ENCODE measurements around the gene RYK. TPM values are rescaled to one million over a fixed set of nuclear protein-coding genes. Genes with fewer than 3 reads are reported as not detected.

The RYK gene
- total RNA-seq, 4 donors from 2014 or later = 78.2 to 120 (median 96.5) TPM

GRCh38 chr3:134150476-134150875, 100.2 kb downstream of the RYK start:
- no peak for TF ChIP-seq CTCF (IDR thresholded peaks at IDR 0.05)
- no peak for TF ChIP-seq POLR2A (IDR thresholded peaks at IDR 0.05; ENCODE audit: low read depth)
- TF ChIP-seq EP300 (IDR thresholded peaks at IDR 0.05) = no peak
- TF ChIP-seq POLR2AphosphoS5 (IDR thresholded peaks at IDR 0.05) = peak in 1 of 2 donors; percentile 9
- H3K27ac ChIP-seq (replicated peaks in 1 of 4) = peak overlapping the region in 1 of 4 donors; percentile 5
- intact Hi-C loops (cut with DNase I) = no loop called here
- H3K4me1 ChIP-seq = peaks cover 7 to 21% (median 18%) of the 10 kb centered on the region in 4 donors
- H3K9me3 ChIP-seq = no peaks in the 10 kb centered on the region
- H3K4me3 ChIP-seq = no peak overlapping the region
- H3K36me3 ChIP-seq = peaks cover 6 to 36% (median 21%) of the 10 kb centered on the region in 4 donors
- DNase-seq (ENCODE audit: extremely low spot score) = no peak
- 75% methylated on average over 2 of the region's 2 CpGs for WGBS
- no peaks in the 10 kb centered on the region for H3K27me3 ChIP-seq

- no peak for TF ChIP-seq POLR2A (IDR thresholded peaks at IDR 0.05; ENCODE audit: low read depth)
- no peak for TF ChIP-seq CTCF (IDR thresholded peaks at IDR 0.05)
- no peak for TF ChIP-seq EP300 (IDR thresholded peaks at IDR 0.05)
- TF ChIP-seq POLR2AphosphoS5 (IDR thresholded peaks at IDR 0.05) = no peak
- peaks cover 0 to 24% (median 12%) of the 10 kb centered on the region in 4 donors for H3K36me3 ChIP-seq
- 46% methylated on average over 2 of the region's 2 CpGs for WGBS
- no peak for DNase-seq (ENCODE audit: extremely low spot score)
- H3K9me3 ChIP-seq = no peaks in the 10 kb centered on the region
- no peak overlapping the region for H3K27ac ChIP-seq (replicated peaks in 1 of 4)
- H3K4me1 ChIP-seq = peaks cover 7 to 24% (median 20%) of the 10 kb centered on the region in 4 donors
- H3K27me3 ChIP-seq = no peaks in the 10 kb centered on the region
- H3K4me3 ChIP-seq = no peak overlapping the region
- intact Hi-C loops (cut with DNase I) = no loop called here
Measured at GRCh38 chr3:134149286-134149685, 101.4 kb downstream of the RYK start.

GRCh38 chr3:134148534-134148933, 102.1 kb downstream of the RYK start:
- WGBS = 98% methylated on average over 3 of the region's 3 CpGs
- no peak for DNase-seq (ENCODE audit: extremely low spot score)
- Histone ChIP-seq H3K4me3 (no peak overlapping the region), H3K27me3 (no peaks in the 10 kb centered on the region), H3K4me1 (peaks cover 7 to 24% (median 20%) of the 10 kb centered on the region in 4 donors), H3K36me3 (peaks cover 0 to 16% (median 4%) of the 10 kb centered on the region in 4 donors), H3K9me3 (no peaks in the 10 kb centered on the region), H3K27ac (replicated peaks in 1 of 4) (no peak overlapping the region)
- TF ChIP-seq EP300 (IDR thresholded peaks at IDR 0.05) (no peak), POLR2AphosphoS5 (IDR thresholded peaks at IDR 0.05) (no peak), POLR2A (IDR thresholded peaks at IDR 0.05; ENCODE audit: low read depth) (no peak), CTCF (IDR thresholded peaks at IDR 0.05) (no peak)
- intact Hi-C loops (cut with DNase I) = no loop called here

GRCh38 chr3:134147411-134147810, 103.2 kb downstream of the RYK start:
- Histone ChIP-seq H3K27me3 (no peaks in the 10 kb centered on the region), H3K4me3 (no peak overlapping the region), H3K9me3 (no peaks in the 10 kb centered on the region), H3K4me1 (peaks cover 7 to 24% (median 20%) of the 10 kb centered on the region in 4 donors), H3K36me3 (peaks cover 0 to 7% (median 0%) of the 10 kb centered on the region in 4 donors), H3K27ac (replicated peaks in 1 of 4) (no peak overlapping the region)
- TF ChIP-seq POLR2A (IDR thresholded peaks at IDR 0.05; ENCODE audit: low read depth) (no peak), CTCF (IDR thresholded peaks at IDR 0.05) (no peak), POLR2AphosphoS5 (IDR thresholded peaks at IDR 0.05) (no peak), EP300 (IDR thresholded peaks at IDR 0.05) (no peak)
- 100% methylated on average over 3 of the region's 3 CpGs for WGBS
- intact Hi-C loops (cut with DNase I) = no loop called here
- no peak for DNase-seq (ENCODE audit: extremely low spot score)

- DNase-seq (ENCODE audit: extremely low spot score) = no peak
- peaks cover 7 to 24% (median 20%) of the 10 kb centered on the region in 4 donors for H3K4me1 ChIP-seq
- H3K27me3 ChIP-seq = no peaks in the 10 kb centered on the region
- intact Hi-C loops (cut with DNase I) = no loop called here
- no peaks in the 10 kb centered on the region for H3K36me3 ChIP-seq
- TF ChIP-seq EP300 (IDR thresholded peaks at IDR 0.05) (no peak), POLR2AphosphoS5 (IDR thresholded peaks at IDR 0.05) (no peak), POLR2A (IDR thresholded peaks at IDR 0.05; ENCODE audit: low read depth) (no peak), CTCF (IDR thresholded peaks at IDR 0.05) (no peak)
- H3K9me3 ChIP-seq = peaks cover 0 to 1% (median under 1%) of the 10 kb centered on the region in 4 donors
- no peak overlapping the region for H3K27ac ChIP-seq (replicated peaks in 1 of 4)
- H3K4me3 ChIP-seq = no peak overlapping the region
Measured at GRCh38 chr3:134146666-134147065, 104.0 kb downstream of the RYK start.
